ENCODE data around the gene RAB28.

GRCh38 chr4:13436962-13437361 is 47.2 kb downstream of the RAB28 start:
- TF ChIP-seq CTCF (IDR thresholded peaks at IDR 0.05; ENCODE audit: insufficient read depth, low read length, poor library complexity, severe bottlenecking): no peak
- TF ChIP-seq EZH2phosphoT487 (conservative IDR thresholded peaks at IDR 0.05; ENCODE audit: low read length): no peak
